ENCODE measurements around the gene RAI1. TPM values are rescaled to one million over a fixed set of nuclear protein-coding genes. Genes with fewer than 3 reads are reported as not detected.
A peak's percentile ranks its signal among the peaks of the same experiment; 100 is the strongest.

RAI1 gene
- total RNA-seq, 1 donor: 16.0 TPM

- DNase-seq (ENCODE audit: low read depth): peak; percentile 30
- H3K4me3 ChIP-seq (ENCODE audit: low read depth, low read length): no peak overlapping the region
- TF ChIP-seq CTCF (IDR thresholded peaks at IDR 0.05; ENCODE audit: insufficient read depth, low read depth, low read length): no peak
Observed at GRCh38 chr17:17691468-17692263, 10.4 kb downstream of the RAI1 start.

DNA sequence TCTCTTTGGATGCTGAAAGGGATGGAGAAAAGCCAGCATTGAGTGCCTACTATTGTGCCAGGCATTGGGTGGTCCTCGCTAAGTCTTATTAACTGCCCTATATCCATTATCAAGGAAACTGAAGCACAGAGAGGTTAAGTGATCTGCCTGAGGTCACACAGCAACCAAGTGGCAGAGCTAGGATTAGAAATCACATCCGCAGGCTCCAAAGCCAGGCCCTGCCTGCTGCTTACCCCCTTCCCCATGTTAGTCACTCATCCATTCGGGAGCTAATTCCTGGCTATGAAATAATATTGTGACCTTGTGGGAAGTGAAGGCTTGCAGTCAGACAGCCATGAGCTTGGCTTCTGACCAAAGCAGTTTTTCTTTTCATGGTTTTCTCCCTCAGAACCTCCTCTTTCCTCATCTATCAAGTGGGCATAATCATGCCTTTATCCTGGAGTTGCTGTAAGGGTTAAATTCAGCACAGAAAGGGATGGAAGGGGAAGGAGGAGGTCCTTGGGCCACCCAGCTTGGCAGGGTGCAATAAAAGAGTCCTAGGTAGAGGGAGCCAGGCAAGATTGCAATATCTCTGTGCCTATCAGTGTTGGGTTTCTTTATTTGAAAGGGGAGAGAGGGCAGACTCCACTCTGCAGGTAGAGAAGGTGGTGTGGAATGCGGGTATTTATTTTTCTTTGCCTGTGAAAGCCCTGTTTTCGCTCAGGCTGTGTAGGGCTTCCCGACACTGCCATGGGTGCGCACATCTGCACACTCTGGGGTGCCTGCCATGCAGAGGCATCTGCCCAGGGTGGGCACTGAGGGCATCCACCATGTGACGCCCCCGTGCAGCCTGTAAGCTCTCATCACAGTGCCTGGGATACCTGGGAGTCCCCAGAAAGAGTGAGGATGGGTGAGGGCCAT lies 11.3 kb downstream of the RAI1 start:
- no peak for DNase-seq (ENCODE audit: low read depth)
- no peak overlapping the region for H3K4me3 ChIP-seq (ENCODE audit: low read depth, low read length)

DNA sequence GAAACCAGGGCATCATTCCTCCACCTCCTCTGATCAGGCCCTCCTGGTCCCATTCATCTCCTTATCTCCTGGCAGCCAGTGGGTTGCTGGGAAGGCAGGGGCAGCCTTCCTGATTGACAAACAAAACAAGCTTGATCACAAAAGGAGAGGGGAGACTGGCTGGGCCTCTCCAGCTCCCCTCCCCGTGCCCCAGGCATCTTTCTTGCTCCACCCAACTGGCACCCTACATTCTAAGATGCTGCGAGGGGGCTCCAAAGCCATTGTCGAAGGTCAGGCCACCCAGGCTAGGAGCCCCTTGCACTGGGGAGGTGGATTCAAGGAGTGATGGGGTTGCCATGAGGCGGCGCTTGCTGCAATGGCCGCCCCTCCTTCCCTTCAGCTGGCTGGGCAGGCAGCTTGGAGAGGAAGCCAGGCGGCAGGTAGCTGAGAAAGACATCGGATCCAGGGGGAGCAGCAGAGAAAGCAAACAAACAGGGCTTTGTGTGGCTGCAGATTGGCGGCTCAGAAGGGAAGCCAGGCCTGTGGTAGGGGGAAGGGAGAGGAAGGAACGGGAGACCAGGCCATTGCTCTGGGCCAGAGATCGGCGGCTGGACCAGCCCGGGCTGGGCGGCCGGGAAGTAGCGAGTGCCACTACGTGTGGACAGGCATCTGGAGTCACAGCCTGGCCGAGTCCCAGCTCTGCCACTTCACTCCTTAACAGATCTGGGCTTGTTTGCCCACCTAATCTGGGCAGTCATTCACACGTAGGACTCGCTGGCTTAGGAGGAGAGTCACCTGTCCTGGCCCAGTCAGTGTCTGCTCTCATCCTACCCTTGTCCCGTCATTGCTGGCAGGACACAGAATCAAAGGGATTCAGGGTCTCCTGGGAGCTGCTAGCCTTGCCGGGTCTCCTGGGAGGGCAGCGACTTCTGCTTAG lies 12.3 kb downstream of the RAI1 start:
- DNase-seq (ENCODE audit: low read depth): no peak
- TF ChIP-seq CTCF (IDR thresholded peaks at IDR 0.05; ENCODE audit: insufficient read depth, low read depth, low read length): no peak
- peak overlapping the region; percentile 70 for H3K4me3 ChIP-seq (ENCODE audit: low read depth, low read length)

More for the DNA sequence above, 11.3 kb downstream of the RAI1 start:
- TF ChIP-seq CTCF (IDR thresholded peaks at IDR 0.05; ENCODE audit: insufficient read depth, low read depth, low read length): no peak

DNA sequence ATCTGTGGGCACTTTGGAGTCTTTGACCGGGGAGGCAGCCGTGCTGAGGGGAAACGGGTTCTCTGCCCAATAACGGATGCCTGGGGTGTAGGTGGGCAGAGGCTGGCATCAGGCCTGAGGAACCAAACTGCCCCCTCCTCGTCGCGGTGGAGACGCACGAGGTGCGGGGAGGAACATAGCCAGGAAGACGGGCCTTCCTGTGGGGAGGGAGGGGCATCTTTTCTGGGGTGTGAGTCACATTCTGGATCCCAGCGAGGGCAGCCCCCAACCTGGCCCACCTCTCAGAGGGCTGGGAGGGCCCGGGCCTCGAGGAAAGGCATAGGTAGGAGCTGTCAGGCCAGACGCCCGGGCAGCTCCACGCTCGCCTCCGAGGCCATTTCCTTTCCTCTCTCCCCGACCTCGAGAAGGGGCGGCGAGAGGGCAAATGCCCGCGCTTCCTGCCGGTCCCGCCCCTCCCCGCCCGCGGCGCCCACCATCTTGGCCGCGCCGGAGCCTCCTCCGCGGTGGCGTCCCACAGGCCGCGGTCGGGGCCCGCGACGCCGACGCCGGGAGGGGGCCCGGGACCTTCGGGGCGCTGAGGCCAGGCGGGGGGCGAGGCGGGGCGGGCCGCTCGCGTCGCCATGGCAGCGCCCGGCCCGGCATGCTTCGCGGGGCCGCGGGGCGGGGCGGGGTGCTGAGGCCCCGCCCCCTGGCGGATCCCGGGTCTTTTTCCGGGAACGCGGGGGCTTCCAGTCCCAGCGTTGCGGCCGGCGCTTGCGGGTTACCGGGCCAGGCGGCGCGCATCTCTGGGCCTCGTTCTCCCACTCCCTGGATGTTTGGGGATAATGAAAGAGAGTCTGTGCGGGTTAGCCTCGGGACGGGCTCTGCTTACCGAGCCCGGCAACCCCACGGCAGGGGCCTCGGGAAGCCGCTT lies 13.2 kb downstream of the RAI1 start:
- peak overlapping the region; percentile 70 for H3K4me3 ChIP-seq (ENCODE audit: low read depth, low read length)
- TF ChIP-seq CTCF (IDR thresholded peaks at IDR 0.05; ENCODE audit: insufficient read depth, low read depth, low read length): no peak
- DNase-seq (ENCODE audit: low read depth): peak; percentile 66

DNA sequence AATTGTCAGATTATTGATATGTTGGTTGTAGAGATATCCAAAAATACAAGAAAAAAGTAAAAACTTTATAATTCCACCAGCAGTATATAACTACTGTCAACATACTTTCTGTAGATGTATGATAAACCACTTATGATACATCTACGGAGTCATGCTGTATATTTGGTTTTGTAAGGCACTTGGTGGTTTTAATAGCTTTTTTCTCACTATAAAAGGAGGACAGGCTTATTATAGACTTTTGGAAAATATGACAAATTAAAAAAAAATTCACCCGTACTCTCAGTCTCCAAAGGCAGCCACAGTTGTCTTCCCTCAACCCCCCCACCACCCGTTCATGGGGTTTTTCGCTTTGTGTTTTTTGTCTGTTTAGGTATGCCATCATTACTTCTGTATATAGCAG lies 14.8 kb downstream of the RAI1 start:
- no peak for DNase-seq (ENCODE audit: low read depth)
- no peak for TF ChIP-seq CTCF (IDR thresholded peaks at IDR 0.05; ENCODE audit: insufficient read depth, low read depth, low read length)
- H3K4me3 ChIP-seq (ENCODE audit: low read depth, low read length): no peak overlapping the region

Data from fibroblast of villous mesenchyme (primary cell).